Adipocyte (in vitro differentiated cells): Measurements from ENCODE around the gene SLC9A3.
A peak's percentile ranks its signal among the peaks of the same experiment; 100 is the strongest.

ENCODE experiments used
- DNase-seq: peaks from one replicate; pipeline ENCODE4 v3.0.0-alpha.2; 2015; ENCODE audit warnings: low read depth
- H3K27me3 ChIP-seq: replicated peaks from 2 replicates; pipeline ENCODE4 v1.7.0; 2013; ENCODE audit warnings: mild to moderate bottlenecking, low read length, moderate library complexity; ENCODE audit not compliant: control insufficient read depth, insufficient read depth
- H3K36me3 ChIP-seq: 2 replicates; pipeline ENCODE4 v1.7.0; 2013; ENCODE audit warnings: low read length, mild to moderate bottlenecking, moderate library complexity; ENCODE audit not compliant: control insufficient read depth, insufficient read depth, severe bottlenecking
- H3K4me1 ChIP-seq: 2 replicates; pipeline ENCODE4 v1.7.0; 2013; ENCODE audit warnings: mild to moderate bottlenecking, low read length, moderate library complexity; ENCODE audit not compliant: control insufficient read depth, insufficient read depth
- H3K4me3 ChIP-seq: 2 replicates; pipeline ENCODE4 v1.7.0; 2013; ENCODE audit warnings: mild to moderate bottlenecking, low read length, moderate library complexity
- H3K9ac ChIP-seq: 2 replicates; pipeline ENCODE4 v1.7.0; 2013; ENCODE audit warnings: mild to moderate bottlenecking, low read length, moderate library complexity
- H3K9me3 ChIP-seq: 2 replicates; pipeline ENCODE4 v1.7.0; 2013; ENCODE audit warnings: mild to moderate bottlenecking, low read length, moderate library complexity; ENCODE audit not compliant: control insufficient read depth

Gene SLC9A3

DNA sequence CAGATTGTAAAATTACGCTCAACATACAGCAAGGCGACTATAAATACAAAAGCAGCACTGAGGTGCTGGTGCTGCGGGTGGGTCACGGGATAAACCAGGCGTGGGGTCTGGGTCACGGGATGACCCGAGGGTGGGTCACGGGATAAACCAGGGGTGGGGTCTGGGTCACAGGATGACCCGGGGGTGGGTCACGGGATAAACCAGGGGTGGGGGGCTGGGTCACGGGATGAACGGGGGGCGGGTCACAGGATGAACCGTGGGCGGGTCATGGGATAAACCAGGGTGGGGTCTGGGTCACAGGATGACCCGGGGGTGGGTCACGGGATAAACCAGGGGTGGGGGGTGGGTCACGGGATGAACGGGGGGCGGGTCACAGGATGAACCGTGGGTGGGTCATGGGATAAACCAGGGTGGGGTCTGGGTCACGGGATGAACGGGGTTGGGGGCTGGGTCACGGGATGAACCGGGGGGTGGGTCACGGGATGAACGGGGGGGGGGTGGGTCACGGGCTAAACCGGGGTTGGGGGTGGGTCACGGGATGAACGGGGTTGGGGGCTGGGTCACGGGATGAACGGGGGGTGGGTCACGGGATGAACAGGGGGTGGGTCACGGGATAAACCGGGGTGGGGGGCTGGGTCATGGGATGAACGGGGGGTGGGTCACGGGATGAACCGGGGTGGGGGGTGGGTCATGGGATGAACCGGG lies 30.2 kb upstream of the SLC9A3 start:
- peaks cover 19% of the 10 kb centered on the region for H3K27me3 ChIP-seq
- H3K9me3 ChIP-seq, result peaks cover 8% of the 10 kb centered on the region
- H3K4me3 ChIP-seq, result no peak overlapping the region
- no peak overlapping the region for H3K9ac ChIP-seq
- peaks cover 10% of the 10 kb centered on the region for H3K4me1 ChIP-seq
- no peak for DNase-seq
- H3K36me3 ChIP-seq, result no peaks in the 10 kb centered on the region

DNA sequence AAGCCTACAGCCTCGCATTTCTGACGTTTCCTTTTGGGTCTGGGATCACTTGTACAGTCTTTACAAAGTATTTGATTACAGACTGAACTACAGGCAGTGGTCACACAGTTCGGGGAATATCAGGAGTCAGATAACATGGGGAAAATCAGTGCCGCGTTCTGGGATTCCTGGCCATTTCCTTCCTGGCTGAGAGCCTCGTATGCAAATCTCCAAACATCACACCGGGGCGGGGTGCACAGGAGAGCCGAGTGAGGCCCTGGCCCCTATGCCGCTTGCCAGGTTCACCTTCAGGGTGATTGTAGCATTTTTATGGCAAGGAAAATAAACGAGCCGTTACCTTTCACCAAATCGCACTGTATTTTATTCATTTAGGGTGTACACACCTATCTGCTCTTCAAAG lies 29.6 kb upstream of the SLC9A3 start:
- Histone ChIP-seq H3K9me3 (peaks cover 8% of the 10 kb centered on the region), H3K4me3 (no peak overlapping the region), H3K27me3 (peaks cover 19% of the 10 kb centered on the region), H3K4me1 (peaks cover 10% of the 10 kb centered on the region), H3K36me3 (no peaks in the 10 kb centered on the region), H3K9ac (no peak overlapping the region)
- DNase-seq, result no peak

DNA sequence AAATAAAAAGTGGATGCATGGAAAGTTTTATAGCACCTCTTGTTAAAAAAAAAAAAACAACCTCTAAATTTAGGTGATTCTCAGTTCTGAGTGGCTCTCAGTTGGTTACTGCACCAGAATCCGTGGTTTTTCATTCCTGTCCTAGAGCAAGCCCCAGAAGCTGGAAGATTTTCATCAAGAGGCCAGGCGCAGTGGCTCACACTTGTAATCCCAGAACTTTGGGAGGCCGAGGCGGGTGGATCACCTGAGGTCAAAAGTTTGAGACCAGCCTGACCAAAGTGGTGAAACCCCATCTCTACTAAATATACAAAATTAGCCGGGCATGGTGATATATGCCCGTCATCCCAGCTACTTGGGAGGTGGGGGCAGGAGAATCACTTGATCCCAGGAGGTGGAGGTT lies 27.2 kb upstream of the SLC9A3 start:
- H3K4me1 ChIP-seq, result peaks cover 8% of the 10 kb centered on the region
- no peaks in the 10 kb centered on the region for H3K36me3 ChIP-seq
- H3K4me3 ChIP-seq, result no peak overlapping the region
- H3K9me3 ChIP-seq, result peaks cover 8% of the 10 kb centered on the region
- H3K27me3 ChIP-seq, result peaks cover 13% of the 10 kb centered on the region
- DNase-seq, result no peak
- no peak overlapping the region for H3K9ac ChIP-seq

DNA sequence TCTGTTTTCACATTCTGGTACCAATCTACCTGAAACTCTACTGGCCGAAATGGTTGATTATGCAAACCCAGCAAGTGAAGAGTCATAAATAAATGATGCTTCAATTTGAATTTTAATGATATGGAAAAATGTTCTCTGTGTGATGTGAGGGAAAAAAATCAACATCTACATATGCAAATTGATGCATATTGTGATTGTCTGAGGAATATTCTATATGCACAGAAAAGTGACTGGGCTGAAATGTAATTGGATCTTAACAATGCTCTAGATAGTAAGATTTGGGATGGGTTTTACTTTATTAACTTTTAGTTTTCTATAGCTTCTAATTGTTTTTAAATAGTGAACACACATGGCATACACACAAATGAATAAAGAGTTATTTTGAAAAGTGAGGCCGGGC lies 25.0 kb upstream of the SLC9A3 start:
- no peak for DNase-seq
- Histone ChIP-seq H3K9ac (no peak overlapping the region), H3K4me3 (no peak overlapping the region), H3K27me3 (peaks cover 13% of the 10 kb centered on the region), H3K9me3 (peaks cover 8% of the 10 kb centered on the region), H3K4me1 (peaks cover 6% of the 10 kb centered on the region), H3K36me3 (no peaks in the 10 kb centered on the region)

DNA sequence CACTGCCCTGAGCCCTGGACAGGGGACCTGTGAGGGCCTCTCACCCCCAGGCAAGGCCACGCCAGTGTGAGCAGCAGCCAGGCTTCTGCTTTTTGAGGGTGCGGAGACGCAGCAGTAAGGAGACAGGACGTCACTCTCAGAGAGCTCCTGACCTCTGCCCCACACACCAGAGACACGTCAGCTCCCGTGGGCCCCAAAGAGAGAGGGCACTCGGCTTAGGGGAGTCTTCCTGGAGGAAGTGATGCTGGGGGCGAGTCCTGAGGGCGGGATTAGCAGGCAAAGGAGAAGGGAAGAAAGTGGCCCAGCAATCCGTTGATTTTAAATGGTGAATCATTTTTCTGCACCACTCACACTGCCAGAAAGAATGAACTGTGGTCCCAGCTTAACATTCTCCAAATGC lies 24.0 kb upstream of the SLC9A3 start:
- H3K36me3 ChIP-seq, result no peaks in the 10 kb centered on the region
- no peak overlapping the region for H3K4me3 ChIP-seq
- H3K4me1 ChIP-seq, result peaks cover 6% of the 10 kb centered on the region
- H3K9ac ChIP-seq, result no peak overlapping the region
- H3K27me3 ChIP-seq, result peaks cover 16% of the 10 kb centered on the region
- H3K9me3 ChIP-seq, result peaks cover 8% of the 10 kb centered on the region
- DNase-seq, result peak; percentile 20

DNA sequence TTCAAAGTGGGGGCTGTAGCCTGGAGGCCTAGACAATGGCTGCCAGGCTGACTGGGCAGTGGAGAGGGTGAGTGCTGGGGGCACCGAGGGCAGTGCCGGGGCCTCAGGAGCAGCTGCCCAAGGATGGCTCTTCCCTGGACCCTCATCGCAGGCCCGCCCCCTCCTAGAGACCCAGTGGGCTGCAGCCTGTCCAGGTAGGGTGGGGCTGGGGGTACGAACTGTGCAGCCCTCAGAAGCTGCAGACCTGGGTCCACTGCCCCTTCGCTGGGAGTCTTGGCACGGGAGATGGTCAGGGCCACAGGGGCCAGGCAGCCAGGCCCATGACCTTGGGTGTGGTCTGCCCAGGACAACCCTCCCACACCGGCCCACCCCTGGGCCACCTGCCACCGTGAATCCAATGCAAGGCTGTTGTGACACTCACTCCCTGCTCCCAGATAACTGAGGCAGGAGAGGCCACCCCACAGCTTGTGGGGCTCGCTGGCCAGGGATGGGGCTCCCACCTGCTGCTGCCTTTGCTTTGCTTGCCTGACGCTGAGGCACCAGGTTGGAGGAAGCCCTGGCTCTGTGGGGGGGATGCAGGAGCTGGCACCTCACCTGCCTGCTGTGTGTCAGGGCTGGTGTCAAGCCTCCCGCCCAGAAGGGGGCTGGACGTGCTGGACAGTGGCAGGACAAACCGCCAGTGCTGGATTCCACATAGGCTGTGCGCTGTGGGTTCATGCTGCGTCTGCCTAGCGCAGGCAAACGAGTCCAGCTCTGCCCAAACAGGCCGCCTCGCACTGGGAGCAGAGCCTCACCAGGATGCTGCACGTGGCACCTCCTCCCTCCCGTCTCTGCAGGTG lies 23.1 kb upstream of the SLC9A3 start:
- DNase-seq, result no peak
- Histone ChIP-seq H3K4me1 (peaks cover 6% of the 10 kb centered on the region), H3K27me3 (peaks cover 21% of the 10 kb centered on the region), H3K9me3 (peaks cover 8% of the 10 kb centered on the region), H3K9ac (no peak overlapping the region), H3K36me3 (no peaks in the 10 kb centered on the region), H3K4me3 (no peak overlapping the region)

DNA sequence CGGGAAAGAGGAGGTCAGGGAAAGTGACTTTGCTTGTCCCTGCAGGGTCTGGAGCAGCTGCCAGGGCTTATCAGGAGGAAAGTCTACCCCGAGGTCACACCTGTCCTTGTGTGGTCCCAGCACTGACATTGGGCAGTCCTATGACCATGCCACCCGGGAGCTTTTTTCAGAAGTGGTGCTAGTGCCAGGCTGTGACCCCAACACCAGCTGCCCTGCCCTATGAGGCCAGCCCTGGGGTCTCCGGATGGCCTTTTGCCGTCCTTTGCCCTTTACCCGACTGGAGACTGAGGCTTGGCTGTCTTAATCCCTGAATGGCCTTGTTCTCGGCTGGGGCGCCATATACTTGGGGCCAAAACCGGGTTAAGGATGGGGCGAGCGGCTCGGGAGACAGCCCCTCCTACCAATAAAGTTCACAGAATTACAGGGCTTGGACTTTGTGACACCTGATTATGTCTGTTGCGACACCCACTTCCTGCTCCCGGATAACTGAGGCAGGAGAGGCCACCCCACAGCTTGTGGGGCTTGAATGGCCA lies 22.2 kb upstream of the SLC9A3 start:
- peaks cover 8% of the 10 kb centered on the region for H3K9me3 ChIP-seq
- no peak for DNase-seq
- H3K9ac ChIP-seq, result no peak overlapping the region
- H3K4me3 ChIP-seq, result no peak overlapping the region
- H3K4me1 ChIP-seq, result peaks cover 6% of the 10 kb centered on the region
- no peaks in the 10 kb centered on the region for H3K36me3 ChIP-seq
- H3K27me3 ChIP-seq, result peaks cover 26% of the 10 kb centered on the region

DNA sequence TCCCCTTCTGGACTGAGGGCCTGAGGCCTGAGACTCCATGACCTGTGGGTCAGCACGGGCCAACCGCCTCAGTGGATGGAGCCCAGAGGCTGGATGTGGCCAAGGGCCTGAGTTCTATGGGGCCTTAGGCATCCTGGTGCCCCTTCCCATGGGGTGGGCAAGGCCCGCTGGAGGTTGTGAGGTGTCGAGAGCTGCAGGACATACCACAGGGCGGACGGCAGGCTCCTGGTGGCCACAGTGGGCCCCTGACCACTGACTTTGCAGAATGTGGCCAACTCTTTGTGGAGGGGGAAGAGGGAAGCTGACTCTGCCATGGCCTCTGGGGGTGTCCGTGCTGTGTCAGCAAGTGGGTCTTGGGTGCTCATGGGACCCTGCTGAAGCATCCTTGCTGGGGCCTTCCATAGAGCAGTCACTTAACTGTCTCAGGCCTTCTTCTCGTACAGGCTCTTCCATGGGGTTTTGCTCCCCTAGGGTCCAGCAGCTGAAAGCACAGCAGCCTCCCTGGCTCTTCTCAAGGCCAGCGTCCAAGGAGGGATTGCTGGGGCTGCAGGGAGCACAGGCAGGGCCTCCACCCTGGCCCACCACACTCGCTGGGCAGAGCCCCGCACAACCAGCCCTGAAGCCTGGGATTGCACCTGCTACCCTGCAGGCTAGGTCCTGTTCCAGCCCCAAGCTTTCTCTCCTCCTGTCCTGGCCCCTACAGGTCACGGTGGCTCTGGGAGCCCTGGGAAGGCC lies 21.6 kb upstream of the SLC9A3 start:
- H3K36me3 ChIP-seq, result no peaks in the 10 kb centered on the region
- H3K9me3 ChIP-seq, result peaks cover 4% of the 10 kb centered on the region
- H3K4me1 ChIP-seq, result peaks cover 6% of the 10 kb centered on the region
- H3K27me3 ChIP-seq, result peaks cover 22% of the 10 kb centered on the region
- no peak for DNase-seq
- no peak overlapping the region for H3K4me3 ChIP-seq
- no peak overlapping the region for H3K9ac ChIP-seq

DNA sequence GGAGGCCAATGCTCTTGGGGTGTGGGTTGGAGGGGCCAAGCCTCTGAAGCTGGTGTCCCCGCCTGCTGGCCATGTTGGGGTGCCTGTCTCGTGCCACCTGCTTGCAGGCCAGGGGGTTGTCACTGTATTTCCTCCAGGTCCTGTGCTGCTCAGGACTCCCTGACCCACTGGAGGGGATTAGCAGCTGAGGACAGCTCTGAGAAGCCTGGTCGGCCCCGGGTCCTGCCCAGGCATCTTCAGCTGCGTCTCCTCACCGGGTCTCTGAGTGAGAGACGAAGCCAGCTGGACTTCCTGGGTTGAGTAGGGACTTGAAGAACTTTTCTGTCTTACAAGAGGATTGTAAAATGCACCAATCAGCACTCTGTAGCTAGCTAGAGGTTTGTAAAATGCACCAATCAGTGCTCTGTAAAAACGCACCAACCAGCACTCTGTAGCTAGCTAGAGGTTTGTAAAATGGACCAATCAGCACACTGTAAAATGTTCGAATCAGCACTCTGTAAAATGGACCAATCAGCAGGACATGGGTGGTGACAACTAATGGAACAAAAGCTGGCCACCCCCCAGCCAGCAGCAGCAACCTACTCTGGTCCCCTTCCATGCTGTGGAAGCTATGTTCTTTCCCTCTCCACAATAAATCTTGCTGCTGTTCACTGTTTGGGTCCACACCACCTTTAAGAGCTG lies 20.6 kb upstream of the SLC9A3 start:
- Histone ChIP-seq H3K36me3 (no peaks in the 10 kb centered on the region), H3K4me1 (peaks cover 6% of the 10 kb centered on the region), H3K9me3 (no peaks in the 10 kb centered on the region), H3K27me3 (peaks cover 25% of the 10 kb centered on the region), H3K9ac (no peak overlapping the region), H3K4me3 (no peak overlapping the region)
- no peak for DNase-seq

DNA sequence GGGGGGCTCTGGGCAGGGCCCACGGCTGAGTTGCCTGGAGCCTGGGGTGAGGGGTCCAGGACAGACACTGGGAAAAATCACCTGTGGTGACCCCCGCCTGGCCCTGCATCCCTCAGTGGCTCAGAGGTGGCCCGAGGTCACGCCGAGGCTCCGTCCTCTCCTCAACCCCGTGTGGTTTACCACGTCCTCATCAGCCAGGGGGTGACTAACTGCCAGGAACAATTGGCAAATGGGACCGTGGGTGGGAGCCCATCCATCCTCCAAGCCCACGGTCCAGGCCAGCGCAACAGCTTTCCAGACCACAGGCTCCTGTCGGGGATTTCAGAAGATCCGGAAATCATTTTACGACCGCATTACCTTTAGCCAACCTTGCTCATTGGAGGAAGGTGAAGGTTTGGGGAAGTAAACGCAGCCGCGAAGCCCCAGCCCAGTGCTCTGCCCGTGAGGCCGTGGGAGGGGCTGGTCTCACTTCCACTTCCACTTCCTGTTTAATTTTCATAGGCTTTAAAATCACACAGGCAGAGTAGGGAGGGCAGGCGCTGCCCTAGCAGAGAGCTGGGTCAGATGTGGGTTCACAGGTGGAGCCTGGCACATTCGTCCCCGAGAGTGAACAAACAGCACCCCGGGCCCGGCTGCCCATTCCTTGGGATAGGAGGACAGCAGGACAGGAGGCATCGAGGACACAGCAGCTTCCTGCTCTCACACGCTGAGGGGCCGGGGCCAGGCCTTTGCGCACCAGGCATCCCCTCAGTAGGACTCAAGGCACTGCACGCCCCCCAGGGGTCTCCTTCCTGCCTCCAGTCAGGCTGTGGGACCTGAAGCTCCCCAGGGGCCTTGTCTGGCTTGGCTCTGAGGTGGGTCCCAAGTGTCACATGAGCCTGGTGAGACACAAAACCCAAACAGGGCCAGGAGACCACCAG lies 19.8 kb upstream of the SLC9A3 start:
- Histone ChIP-seq H3K4me1 (peaks cover 6% of the 10 kb centered on the region), H3K9me3 (no peaks in the 10 kb centered on the region), H3K4me3 (no peak overlapping the region), H3K36me3 (no peaks in the 10 kb centered on the region), H3K27me3 (peaks cover 32% of the 10 kb centered on the region), H3K9ac (no peak overlapping the region)
- no peak for DNase-seq
